Fibroblast of peridontal ligament (primary cell): ENCODE measurements around the gene BRD9.
A peak's percentile ranks its signal among the peaks of the same experiment; 100 is the strongest.
"Not testable (repeated sequence)": the region's sequence is repeated elsewhere in the genome, so short reads cannot be mapped to it uniquely, and the experiment has no call there.

ENCODE experiments used
- DNase-seq: peaks from one replicate; pipeline ENCODE4 v3.0.0-alpha.2; 2010; ENCODE audit errors: extremely low read depth

BRD9 gene

GRCh38 chr5:922436-923280 is 30.1 kb upstream of the BRD9 start:
- DNase-seq: no peak

- DNase-seq: no peak
These were observed 29.1 kb upstream of the BRD9 start for GRCh38 chr5:921456-922435.

GRCh38 chr5:920321-920720 is 27.7 kb upstream of the BRD9 start:
- DNase-seq: no peak

- DNase-seq: no peak
These were observed 26.9 kb upstream of the BRD9 start for GRCh38 chr5:919356-920000.

- DNase-seq: not testable (repeated sequence)
These were observed 26.1 kb upstream of the BRD9 start for GRCh38 chr5:918717-919116.

GRCh38 chr5:916441-917293 is 24.1 kb upstream of the BRD9 start:
- no peak for DNase-seq

- DNase-seq: no peak
These were observed 23.3 kb upstream of the BRD9 start for GRCh38 chr5:915946-916345.

GRCh38 chr5:915346-915745 is 22.7 kb upstream of the BRD9 start:
- DNase-seq: not testable (repeated sequence)

- DNase-seq: no peak
These were observed 22.0 kb upstream of the BRD9 start for GRCh38 chr5:914612-915011.

GRCh38 chr5:914174-914573 is 21.6 kb upstream of the BRD9 start:
- DNase-seq: no peak

GRCh38 chr5:912280-913091 is 19.9 kb upstream of the BRD9 start:
- peak; percentile 88 for DNase-seq

- peak; percentile 55 for DNase-seq
These were observed 19.0 kb upstream of the BRD9 start for GRCh38 chr5:911601-912000.

- no peak for DNase-seq
These were observed 18.2 kb upstream of the BRD9 start for GRCh38 chr5:910769-911160.

GRCh38 chr5:909994-910768 is 17.6 kb upstream of the BRD9 start:
- no peak for DNase-seq

- no peak for DNase-seq
These were observed 16.5 kb upstream of the BRD9 start for GRCh38 chr5:909086-909485.

GRCh38 chr5:908172-908571 is 15.6 kb upstream of the BRD9 start:
- DNase-seq: no peak

GRCh38 chr5:907366-907910 is 14.8 kb upstream of the BRD9 start:
- no peak for DNase-seq

GRCh38 chr5:905139-905642 is 12.6 kb upstream of the BRD9 start:
- DNase-seq: no peak

GRCh38 chr5:903756-904096 is 11.1 kb upstream of the BRD9 start:
- DNase-seq: no peak
